Neural cell (in vitro differentiated cells): ENCODE data around the gene PSD2.

Source experiments
- CTCF ChIP-seq: fragments of 450-650 bp; IDR thresholded peaks from 2 replicates; pipeline ENCODE4 v1.5.1; 2014; ENCODE audit warnings: antibody characterized with exemption, mild to moderate bottlenecking, moderate library complexity; ENCODE audit not compliant: poor library complexity, severe bottlenecking
- EP300 ChIP-seq: fragments of 450-650 bp; conservative IDR thresholded peaks from 2 replicates; pipeline ENCODE4 v1.6.1; 2014; ENCODE audit warnings: antibody characterized with exemption, mild to moderate bottlenecking, moderate library complexity; ENCODE audit not compliant: poor library complexity, severe bottlenecking
- EZH2 ChIP-seq: fragments of 200-600, 300-800 bp; shearing (Covaris generic), sonication (generic); IDR thresholded peaks from 2 replicates; pipeline ENCODE4 v1.6.1; 2014; ENCODE audit warnings: antibody characterized with exemption, low read length, borderline replicate concordance, mild to moderate bottlenecking; ENCODE audit not compliant: insufficient read depth, poor library complexity, severe bottlenecking
- POLR2AphosphoS5 ChIP-seq: IDR thresholded peaks from 2 replicates; pipeline ENCODE4 v1.6.1; 2012
- RAD21 ChIP-seq: fragments of 450-650 bp; conservative IDR thresholded peaks from 2 replicates; pipeline ENCODE4 v1.6.1; 2014; ENCODE audit warnings: antibody characterized with exemption, mild to moderate bottlenecking, moderate library complexity
- SMC3 ChIP-seq: fragments of 450-650 bp; conservative IDR thresholded peaks from 2 replicates; pipeline ENCODE4 v1.6.1; 2014; ENCODE audit warnings: antibody characterized with exemption, mild to moderate bottlenecking, moderate library complexity; ENCODE audit not compliant: poor library complexity

GRCh38 chr5:139772927-139773690 lies 22.5 kb upstream of the PSD2 start:
- no peak for TF ChIP-seq CTCF
- TF ChIP-seq EP300 = no peak
- no peak for TF ChIP-seq SMC3
- no peak for TF ChIP-seq POLR2AphosphoS5
- TF ChIP-seq RAD21 = no peak
- no peak for TF ChIP-seq EZH2
